Tibial nerve (tissue), 4 donors: ENCODE data around the gene MRTFA. TPM values are rescaled to one million over a fixed set of nuclear protein-coding genes. Genes with fewer than 3 reads are reported as not detected.
A peak's percentile ranks its signal among the peaks of the same experiment; 100 is the strongest.

ENCODE experiments used
- DNase-seq, 2 donors: peaks; one replicate each; pipeline ENCODE4 v3.0.0-alpha.2; 2019; ENCODE audit warnings: low spot score in 2 of 2
- H3K27ac ChIP-seq, 4 donors: fragments of 200-600 bp; sonication (generic) in 3 of 4; one replicate each; pipeline ENCODE4 v1.5.1; 2017 to 2019; ENCODE audit warnings: mild to moderate bottlenecking in 1 of 4
- H3K27me3 ChIP-seq, 2 donors: fragments of 200-600 bp; sonication (generic) in 1 of 2; one replicate each; pipeline versions ENCODE4 v1.5.1 to v1.6.0; 2017 to 2019
- H3K36me3 ChIP-seq, 3 donors: fragments of 200-600 bp; sonication (generic); one replicate each; pipeline ENCODE4 v1.5.1; 2018 to 2019
- H3K4me1 ChIP-seq, 4 donors: fragments of 200-600 bp; sonication (generic) in 3 of 4; one replicate each; pipeline ENCODE4 v1.5.1; 2017 to 2019
- H3K4me3 ChIP-seq, 4 donors: fragments of 200-600 bp; sonication (generic) in 3 of 4; one replicate each; pipeline ENCODE4 v1.5.1; 2017 to 2019; ENCODE audit warnings: mild to moderate bottlenecking in 1 of 4, moderate library complexity in 1 of 4
- H3K9me3 ChIP-seq, 4 donors: fragments of 200-600 bp; sonication (generic) in 3 of 4; one replicate each; pipeline ENCODE4 v1.5.1; 2017 to 2019
- EP300 ChIP-seq, 2 donors: sonication (generic); formaldehyde crosslinking; IDR thresholded peaks; one replicate each; pipeline ENCODE4 v1.6.1; 2017; ENCODE audit warnings: antibody characterized with exemption in 2 of 2, mild to moderate bottlenecking in 1 of 2
- POLR2A ChIP-seq, 2 donors: fragments of 450-650 bp; IDR thresholded peaks; one replicate each; pipeline ENCODE4 v1.6.1; 2017; ENCODE audit warnings: antibody characterized with exemption in 2 of 2, mild to moderate bottlenecking in 2 of 2, moderate library complexity in 2 of 2
- WGBS, 2 donors: methylation state at CpG; one replicate each; pipeline ENCODE4 v1.1.5; 2018; 5-methylcytosine and 5-hydroxymethylcytosine counted together
- total RNA-seq, 4 donors: library from RNA; depleted of rRNA; stranded (reverse); fragments of >200 nt; gene quantifications; one replicate each; pipeline ENCODE4 v1.1.0, GENCODE V29; 2016
- TF ChIP-seq, protein P1 (sequence below), 5 experiments: fragments of 200-600 bp in 3 of 5; fragments of 450-650 bp in 2 of 5; sonication (generic) in 3 of 5; IDR thresholded peaks; one replicate each; pipeline ENCODE4 v1.5.1; 2016 to 2019; ENCODE audit warnings: antibody characterized with exemption in 5 of 5, mild to moderate bottlenecking in 3 of 5, moderate library complexity in 2 of 5

MRTFA gene
- total RNA-seq, 4 donors from 2014 or later: 69.7 to 119 (median 104) TPM

DNA sequence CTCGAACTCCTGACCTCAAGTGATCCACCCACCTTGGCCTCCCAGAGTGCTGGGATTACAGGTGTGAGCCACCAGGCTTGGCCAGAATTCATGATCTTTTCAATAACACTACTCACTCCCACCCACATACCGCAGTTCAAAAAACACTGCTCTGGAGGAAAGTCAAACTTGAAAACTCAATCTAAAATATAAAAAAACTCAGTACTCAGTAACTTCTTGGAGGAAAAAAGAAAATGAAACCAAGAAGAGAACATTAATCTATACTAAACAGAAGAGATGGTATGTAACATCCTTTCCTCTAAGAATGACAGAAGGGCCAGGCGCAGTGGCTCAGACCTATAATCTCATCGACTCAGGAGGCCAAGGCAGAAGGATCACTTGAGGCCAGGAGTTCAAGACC lies 58.3 kb downstream of the MRTFA start:
- TF ChIP-seq POLR2A (IDR thresholded peaks at IDR 0.05): no peak
- TF ChIP-seq EP300 (IDR thresholded peaks at IDR 0.05): no peak
- TF ChIP-seq, protein P1, sequence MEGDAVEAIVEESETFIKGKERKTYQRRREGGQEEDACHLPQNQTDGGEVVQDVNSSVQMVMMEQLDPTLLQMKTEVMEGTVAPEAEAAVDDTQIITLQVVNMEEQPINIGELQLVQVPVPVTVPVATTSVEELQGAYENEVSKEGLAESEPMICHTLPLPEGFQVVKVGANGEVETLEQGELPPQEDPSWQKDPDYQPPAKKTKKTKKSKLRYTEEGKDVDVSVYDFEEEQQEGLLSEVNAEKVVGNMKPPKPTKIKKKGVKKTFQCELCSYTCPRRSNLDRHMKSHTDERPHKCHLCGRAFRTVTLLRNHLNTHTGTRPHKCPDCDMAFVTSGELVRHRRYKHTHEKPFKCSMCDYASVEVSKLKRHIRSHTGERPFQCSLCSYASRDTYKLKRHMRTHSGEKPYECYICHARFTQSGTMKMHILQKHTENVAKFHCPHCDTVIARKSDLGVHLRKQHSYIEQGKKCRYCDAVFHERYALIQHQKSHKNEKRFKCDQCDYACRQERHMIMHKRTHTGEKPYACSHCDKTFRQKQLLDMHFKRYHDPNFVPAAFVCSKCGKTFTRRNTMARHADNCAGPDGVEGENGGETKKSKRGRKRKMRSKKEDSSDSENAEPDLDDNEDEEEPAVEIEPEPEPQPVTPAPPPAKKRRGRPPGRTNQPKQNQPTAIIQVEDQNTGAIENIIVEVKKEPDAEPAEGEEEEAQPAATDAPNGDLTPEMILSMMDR (IDR thresholded peaks at IDR 0.05): no peak
- H3K4me1 ChIP-seq: peaks cover 0 to 6% (median 2%) of the 10 kb centered on the region in 4 donors
- no peaks in the 10 kb centered on the region for H3K9me3 ChIP-seq
- H3K27me3 ChIP-seq: no peaks in the 10 kb centered on the region
- WGBS, 2 donors: 88 to 90% methylated on average over 4 of the region's 4 CpGs
- DNase-seq: no peak
- no peaks in the 10 kb centered on the region for H3K36me3 ChIP-seq
- H3K27ac ChIP-seq: no peak overlapping the region
- H3K4me3 ChIP-seq: no peak overlapping the region

DNA sequence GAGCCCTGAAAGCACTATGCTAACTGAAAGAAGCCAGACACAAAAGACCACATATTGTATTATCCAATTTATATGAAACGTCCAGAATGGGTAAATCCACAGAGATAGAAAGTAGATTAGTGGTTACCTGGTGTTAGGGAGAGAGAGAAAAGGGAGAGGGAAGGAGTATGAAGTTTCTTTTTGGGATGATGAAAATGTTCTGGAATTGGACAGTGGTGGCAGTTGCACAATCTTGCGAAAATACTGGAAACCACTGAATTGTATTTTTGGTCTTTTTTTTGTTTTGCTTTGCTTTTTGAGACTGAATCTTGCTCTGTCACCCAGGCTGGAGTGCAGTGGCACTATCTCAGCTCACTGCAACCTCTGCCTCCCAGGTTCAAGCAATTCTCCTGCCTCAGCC lies 63.5 kb downstream of the MRTFA start:
- H3K4me1 ChIP-seq: peaks cover 0 to 17% (median 2%) of the 10 kb centered on the region in 4 donors
- peak overlapping the region in 1 of 4 donors; percentile 56 for H3K27ac ChIP-seq
- WGBS, 2 donors: 73 to 78% methylated on average over 2 of the region's 2 CpGs
- peaks cover 0 to 13% (median 0%) of the 10 kb centered on the region in 4 donors for H3K9me3 ChIP-seq
- TF ChIP-seq EP300 (IDR thresholded peaks at IDR 0.05) (peak in 1 of 2 donors; percentile 37), POLR2A (IDR thresholded peaks at IDR 0.05) (no peak)
- TF ChIP-seq, protein P1 (IDR thresholded peaks at IDR 0.05): no peak
- H3K36me3 ChIP-seq: peaks cover 0 to 10% (median 0%) of the 10 kb centered on the region in 3 donors
- H3K27me3 ChIP-seq: no peaks in the 10 kb centered on the region
- DNase-seq: peak in 1 of 2 donors; percentile 33
- H3K4me3 ChIP-seq: no peak overlapping the region

DNA sequence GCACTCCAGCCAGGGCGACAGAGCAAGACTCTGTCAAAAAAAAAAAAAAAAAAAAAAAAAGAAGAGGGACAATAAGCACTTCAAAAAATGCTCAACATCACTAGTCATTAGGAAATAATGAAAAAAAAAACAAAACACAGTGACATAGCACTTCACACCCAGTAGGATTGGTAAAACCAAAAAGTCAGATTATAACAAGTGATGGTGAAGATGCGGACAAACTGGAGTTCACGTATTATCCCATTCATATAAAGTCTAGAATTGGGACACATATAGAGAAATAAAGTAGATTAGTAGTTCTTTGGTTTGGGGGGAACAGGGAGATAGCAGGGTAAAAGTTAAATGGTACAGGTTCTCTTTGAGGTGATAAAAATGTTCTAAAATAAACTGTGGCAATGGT lies 64.6 kb downstream of the MRTFA start:
- 96 to 97% methylated on average over 3 of the region's 3 CpGs for WGBS, 2 donors
- Histone ChIP-seq H3K9me3 (peaks cover 0 to 13% (median 0%) of the 10 kb centered on the region in 4 donors), H3K36me3 (peaks cover 0 to 10% (median 0%) of the 10 kb centered on the region in 3 donors), H3K27ac (no peak overlapping the region), H3K4me1 (peaks cover 0 to 27% (median 3%) of the 10 kb centered on the region in 4 donors), H3K4me3 (no peak overlapping the region), H3K27me3 (no peaks in the 10 kb centered on the region)
- no peak for TF ChIP-seq EP300 (IDR thresholded peaks at IDR 0.05)
- TF ChIP-seq, protein P1 (IDR thresholded peaks at IDR 0.05): no peak
- TF ChIP-seq POLR2A (IDR thresholded peaks at IDR 0.05): no peak
- no peak for DNase-seq

DNA sequence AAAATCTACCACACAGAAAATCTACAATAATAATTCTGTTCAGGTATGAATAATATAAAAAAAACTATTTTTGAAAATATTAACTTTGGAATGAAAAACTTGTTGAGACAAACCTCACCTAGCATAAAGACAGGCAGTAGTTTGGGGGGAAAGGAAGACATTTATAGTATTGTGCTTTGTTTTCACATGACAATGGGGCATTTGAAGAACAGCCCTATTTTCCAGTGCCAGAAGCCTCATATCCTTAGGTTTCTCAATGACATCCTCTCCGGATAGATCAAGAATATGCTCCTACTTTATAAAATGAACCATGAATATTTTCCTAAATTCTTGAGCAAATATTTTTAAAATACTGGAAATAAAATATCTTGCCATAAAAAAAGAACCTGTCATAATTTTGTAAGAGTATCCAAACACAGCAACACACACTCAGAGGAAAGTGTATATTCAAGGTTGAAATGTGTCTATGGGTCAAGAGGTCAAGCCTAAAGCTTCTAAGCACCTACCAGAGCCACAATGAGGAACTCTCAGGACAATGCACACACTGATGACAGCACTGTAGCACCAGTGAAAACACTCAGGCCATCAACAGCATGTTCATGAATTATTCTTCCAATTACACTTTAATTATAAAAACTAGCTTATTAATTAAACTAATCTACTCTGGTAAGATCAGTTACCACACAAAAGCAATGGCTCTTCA lies 68.7 kb downstream of the MRTFA start:
- Histone ChIP-seq H3K36me3 (peaks cover 0 to 10% (median 0%) of the 10 kb centered on the region in 3 donors), H3K27ac (no peak overlapping the region), H3K4me1 (peaks cover 0 to 18% (median 3%) of the 10 kb centered on the region in 4 donors), H3K9me3 (peaks cover 0 to 13% (median 0%) of the 10 kb centered on the region in 4 donors), H3K27me3 (no peaks in the 10 kb centered on the region), H3K4me3 (no peak overlapping the region)
- TF ChIP-seq, protein P1 (IDR thresholded peaks at IDR 0.05): no peak
- no peak for TF ChIP-seq EP300 (IDR thresholded peaks at IDR 0.05)
- TF ChIP-seq POLR2A (IDR thresholded peaks at IDR 0.05): no peak
- WGBS, 2 donors: 27 to 28% methylated on average over 1 of the region's 1 CpG
- no peak for DNase-seq

DNA sequence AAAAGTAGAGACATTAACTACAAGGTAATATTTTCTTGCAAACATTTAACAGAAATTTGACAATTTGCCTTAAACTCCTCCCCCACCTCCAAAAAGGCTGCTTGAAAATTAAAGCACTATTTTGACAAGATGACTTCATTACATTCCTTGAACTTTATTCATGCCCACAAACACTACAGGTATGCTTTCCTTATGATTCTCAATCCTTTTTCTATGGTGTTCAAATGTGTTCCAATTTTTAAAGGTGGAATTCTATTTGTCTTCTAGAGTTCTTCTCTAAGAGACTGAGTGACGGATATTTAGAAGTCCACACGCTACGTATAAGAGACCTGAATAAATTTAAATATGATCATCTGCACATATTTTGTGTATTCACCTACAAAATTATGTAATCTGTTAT lies 69.4 kb downstream of the MRTFA start:
- DNase-seq: no peak
- no peak overlapping the region for H3K4me3 ChIP-seq
- WGBS, 2 donors: 87 to 91% methylated on average over 3 of the region's 3 CpGs
- no peak overlapping the region for H3K27ac ChIP-seq
- H3K36me3 ChIP-seq: peaks cover 0 to 6% (median 0%) of the 10 kb centered on the region in 3 donors
- no peaks in the 10 kb centered on the region for H3K27me3 ChIP-seq
- peaks cover 0 to 7% (median 0%) of the 10 kb centered on the region in 4 donors for H3K9me3 ChIP-seq
- TF ChIP-seq POLR2A (IDR thresholded peaks at IDR 0.05) (no peak), EP300 (IDR thresholded peaks at IDR 0.05) (no peak)
- TF ChIP-seq, protein P1 (IDR thresholded peaks at IDR 0.05): no peak
- peaks cover 0 to 16% (median 3%) of the 10 kb centered on the region in 4 donors for H3K4me1 ChIP-seq
